Effector memory CD4-positive, alpha-beta T cell (primary cell): ENCODE results near the gene GMPR.

Experiments
- DNase-seq, 3 donors: peaks; one replicate each; pipeline ENCODE4 v3.0.0-alpha.2; 2020
- H3K27ac ChIP-seq: 2 replicates; pipeline ENCODE4 v1.7.0; 2013; ENCODE audit warnings: mild to moderate bottlenecking, low read length, moderate library complexity; ENCODE audit not compliant: insufficient read depth, poor library complexity, severe bottlenecking
- H3K27me3 ChIP-seq: replicated peaks from 2 replicates; pipeline ENCODE4 v1.7.0; 2013; ENCODE audit warnings: mild to moderate bottlenecking, low read length; ENCODE audit not compliant: insufficient read depth, control insufficient read depth, poor library complexity, severe bottlenecking
- H3K36me3 ChIP-seq: 2 replicates; pipeline ENCODE4 v1.7.0; 2013; ENCODE audit warnings: mild to moderate bottlenecking, low read length, moderate library complexity; ENCODE audit not compliant: control insufficient read depth, insufficient read depth
- H3K4me1 ChIP-seq: 2 replicates; pipeline ENCODE4 v1.7.0; 2013; ENCODE audit warnings: low read length, mild to moderate bottlenecking; ENCODE audit not compliant: control insufficient read depth, insufficient read depth, poor library complexity, severe bottlenecking
- H3K4me3 ChIP-seq: 2 replicates; pipeline ENCODE4 v1.7.0; 2013; ENCODE audit warnings: low read length, low read depth, mild to moderate bottlenecking; ENCODE audit not compliant: insufficient read depth, poor library complexity, severe bottlenecking
- H3K9me3 ChIP-seq: 2 replicates; pipeline ENCODE4 v1.7.0; 2013; ENCODE audit warnings: mild to moderate bottlenecking, low read length, moderate library complexity; ENCODE audit not compliant: control insufficient read depth

The GMPR gene

GRCh38 chr6:16279243-16279642 is 40.9 kb downstream of the GMPR start:
- Histone ChIP-seq H3K4me3 (no peak overlapping the region), H3K36me3 (no peaks in the 10 kb centered on the region), H3K27me3 (no peaks in the 10 kb centered on the region), H3K9me3 (no peaks in the 10 kb centered on the region), H3K27ac (no peak overlapping the region), H3K4me1 (no peaks in the 10 kb centered on the region)
- no peak for DNase-seq

GRCh38 chr6:16282370-16282769 is 44.0 kb downstream of the GMPR start:
- no peak for DNase-seq
- Histone ChIP-seq H3K27ac (no peak overlapping the region), H3K27me3 (no peaks in the 10 kb centered on the region), H3K4me1 (no peaks in the 10 kb centered on the region), H3K4me3 (no peak overlapping the region), H3K36me3 (no peaks in the 10 kb centered on the region), H3K9me3 (no peaks in the 10 kb centered on the region)

GRCh38 chr6:16284472-16284871 is 46.1 kb downstream of the GMPR start:
- DNase-seq = no peak
- no peak overlapping the region for H3K27ac ChIP-seq
- H3K36me3 ChIP-seq = no peaks in the 10 kb centered on the region

GRCh38 chr6:16285467-16286150 is 47.2 kb downstream of the GMPR start:
- Histone ChIP-seq H3K4me1 (no peaks in the 10 kb centered on the region), H3K27me3 (no peaks in the 10 kb centered on the region), H3K4me3 (no peak overlapping the region), H3K9me3 (no peaks in the 10 kb centered on the region), H3K36me3 (no peaks in the 10 kb centered on the region), H3K27ac (no peak overlapping the region)
- DNase-seq = no peak

More at GRCh38 chr6:16284472-16284871, 46.1 kb downstream of the GMPR start:
- Histone ChIP-seq H3K4me1 (no peaks in the 10 kb centered on the region), H3K9me3 (no peaks in the 10 kb centered on the region), H3K27me3 (no peaks in the 10 kb centered on the region), H3K4me3 (no peak overlapping the region)

DNA sequence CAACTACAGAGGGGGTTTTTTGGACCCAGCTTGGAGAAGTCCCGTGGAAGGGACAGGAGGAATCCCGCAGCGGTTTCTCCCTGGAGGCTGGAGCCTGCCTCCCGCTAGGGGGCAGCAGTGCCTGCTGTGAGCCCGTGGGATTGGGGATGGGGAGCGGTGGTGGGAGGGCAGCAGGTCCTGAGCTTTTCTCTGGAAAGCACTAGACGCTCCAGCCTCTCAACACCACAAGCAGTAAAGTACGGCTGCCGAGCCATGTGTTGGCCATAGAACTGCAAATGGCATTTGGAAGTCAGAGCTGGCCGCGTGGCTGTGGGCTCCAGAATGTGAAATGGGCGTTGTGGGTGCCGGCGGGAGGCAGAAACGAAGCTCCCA is 47.8 kb downstream of the GMPR start:
- Histone ChIP-seq H3K27me3 (no peaks in the 10 kb centered on the region), H3K4me3 (no peak overlapping the region), H3K9me3 (no peaks in the 10 kb centered on the region), H3K27ac (no peak overlapping the region), H3K4me1 (no peaks in the 10 kb centered on the region), H3K36me3 (no peaks in the 10 kb centered on the region)
- DNase-seq = peak in 1 of 3 donors; percentile 6

DNA sequence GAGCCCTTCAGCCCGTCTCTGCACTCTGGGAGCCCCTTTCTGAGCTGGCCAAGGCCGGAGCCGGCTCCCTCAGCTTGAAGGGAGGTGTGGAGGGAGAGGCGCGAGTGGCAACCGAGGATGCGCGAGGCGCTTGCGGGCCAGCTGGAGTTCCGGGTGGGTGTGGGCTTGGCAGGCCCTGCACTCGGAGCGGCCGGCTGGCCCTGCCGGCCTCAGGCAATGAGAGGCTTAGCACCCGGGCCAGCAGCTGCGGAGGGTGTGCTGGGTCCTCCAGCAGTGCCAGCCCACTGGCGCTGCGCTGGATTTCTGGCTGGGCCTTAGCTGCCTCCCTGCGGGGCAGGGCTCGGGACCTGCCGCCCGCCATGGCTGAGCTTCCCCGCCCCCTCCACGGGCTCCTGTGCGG is 49.8 kb downstream of the GMPR start:
- Histone ChIP-seq H3K36me3 (no peaks in the 10 kb centered on the region), H3K9me3 (no peaks in the 10 kb centered on the region), H3K4me1 (no peaks in the 10 kb centered on the region), H3K4me3 (no peak overlapping the region), H3K27me3 (no peaks in the 10 kb centered on the region), H3K27ac (no peak overlapping the region)
- DNase-seq = no peak

GRCh38 chr6:16291739-16292138 is 53.4 kb downstream of the GMPR start:
- no peak for DNase-seq
- Histone ChIP-seq H3K4me1 (no peaks in the 10 kb centered on the region), H3K9me3 (no peaks in the 10 kb centered on the region), H3K4me3 (no peak overlapping the region), H3K27me3 (no peaks in the 10 kb centered on the region), H3K36me3 (no peaks in the 10 kb centered on the region), H3K27ac (no peak overlapping the region)

DNA sequence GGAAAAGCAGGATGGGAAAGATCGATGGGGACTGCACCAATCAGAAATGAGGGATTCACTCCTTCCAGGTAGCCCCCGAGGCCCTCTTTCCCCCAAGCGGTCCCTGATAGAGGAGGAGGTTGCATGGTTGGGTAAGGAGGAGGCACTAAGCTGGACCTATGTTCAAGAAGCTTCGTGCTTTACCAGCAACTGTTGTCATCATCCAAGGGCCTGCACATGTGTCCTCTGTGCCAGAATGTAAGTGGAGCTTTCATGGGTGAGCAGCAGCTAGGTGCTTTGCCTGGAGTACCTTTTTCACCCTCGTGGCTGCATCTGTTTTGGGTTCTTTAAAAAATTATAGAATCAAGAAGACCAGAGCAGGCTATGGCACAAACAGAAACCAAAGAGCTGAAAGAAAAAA is 54.0 kb downstream of the GMPR start:
- H3K9me3 ChIP-seq = no peaks in the 10 kb centered on the region
- H3K36me3 ChIP-seq = no peaks in the 10 kb centered on the region
- H3K27me3 ChIP-seq = no peaks in the 10 kb centered on the region
- H3K27ac ChIP-seq = no peak overlapping the region
- no peaks in the 10 kb centered on the region for H3K4me1 ChIP-seq
- DNase-seq = no peak
- no peak overlapping the region for H3K4me3 ChIP-seq

DNA sequence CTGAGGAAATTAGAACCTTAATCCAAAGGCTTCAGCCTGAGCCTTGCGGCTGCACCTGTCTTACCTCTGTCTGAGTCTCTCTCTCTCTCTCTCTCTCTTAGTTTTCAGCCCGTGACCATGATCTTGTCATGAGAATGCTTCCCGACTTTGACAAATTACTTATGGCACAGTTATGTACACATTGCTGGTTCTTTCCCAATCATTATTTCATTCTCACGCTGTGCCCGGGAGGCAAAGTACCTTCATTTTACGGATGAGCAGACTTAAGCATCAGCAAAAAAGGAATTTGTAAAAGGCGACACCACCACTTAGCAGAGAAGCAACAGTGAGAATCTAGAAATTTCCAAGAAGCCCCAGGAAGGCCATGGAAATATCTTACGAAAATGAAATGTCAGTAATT is 54.6 kb downstream of the GMPR start:
- H3K27me3 ChIP-seq = no peaks in the 10 kb centered on the region
- no peak overlapping the region for H3K27ac ChIP-seq
- DNase-seq = no peak
- H3K4me1 ChIP-seq = no peaks in the 10 kb centered on the region
- no peak overlapping the region for H3K4me3 ChIP-seq
- no peaks in the 10 kb centered on the region for H3K36me3 ChIP-seq
- no peaks in the 10 kb centered on the region for H3K9me3 ChIP-seq

DNA sequence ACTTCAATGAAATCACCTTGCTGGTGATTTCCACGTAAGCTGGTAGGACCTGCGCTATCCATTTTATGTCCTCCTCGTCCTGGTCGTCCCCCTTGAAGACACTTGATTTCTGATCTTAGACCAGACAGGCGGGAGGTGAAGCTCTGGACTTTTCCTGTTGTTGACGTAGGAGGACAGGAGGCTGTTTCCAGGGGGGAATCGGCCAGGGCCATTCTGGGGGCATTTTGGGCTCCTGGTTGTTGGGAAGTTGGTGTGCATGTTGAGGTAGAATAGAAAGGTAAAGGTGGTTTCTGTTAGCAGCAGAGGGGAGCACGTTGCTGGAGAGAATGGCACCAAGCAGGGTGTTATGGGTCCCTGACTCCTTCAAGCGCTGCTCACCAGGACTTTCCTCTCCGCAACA is 56.0 kb downstream of the GMPR start:
- DNase-seq = no peak
- no peaks in the 10 kb centered on the region for H3K4me1 ChIP-seq
- no peaks in the 10 kb centered on the region for H3K27me3 ChIP-seq
- no peak overlapping the region for H3K27ac ChIP-seq
- H3K4me3 ChIP-seq = no peak overlapping the region
- H3K36me3 ChIP-seq = no peaks in the 10 kb centered on the region
- no peaks in the 10 kb centered on the region for H3K9me3 ChIP-seq
